GM20000 (cell line): ENCODE results near the gene REV3L.

Source experiments
- DNase-seq: peaks from one replicate; pipeline ENCODE4 v3.0.0; 2012; ENCODE audit warnings: low spot score
- TF ChIP-seq, protein P1 (sequence below): IDR thresholded peaks from 2 replicates; pipeline ENCODE4 v1.5.1; 2012; ENCODE audit warnings: mild to moderate bottlenecking, control low read depth; ENCODE audit errors: extremely low read depth, missing control alignments

The REV3L gene

DNA sequence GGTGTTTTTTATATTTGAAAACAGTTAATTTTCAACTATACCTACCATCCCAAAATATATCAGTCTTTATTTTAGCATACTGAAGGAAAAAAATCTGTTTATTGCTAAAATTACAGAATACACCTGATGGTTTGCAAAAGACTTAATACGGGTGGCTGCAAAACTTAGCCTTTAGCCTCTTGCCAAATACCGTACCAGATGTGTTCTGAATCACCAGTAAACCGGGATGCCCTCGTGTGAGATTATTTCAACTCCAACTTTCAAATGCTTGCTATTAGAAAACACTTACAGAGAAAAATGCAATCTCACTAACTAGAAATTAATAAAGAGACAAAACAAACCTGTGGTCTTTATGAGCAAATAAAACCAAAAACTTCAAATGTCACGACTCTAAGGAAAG is 36.0 kb downstream of the REV3L start:
- DNase-seq = no peak
- TF ChIP-seq, protein P1, sequence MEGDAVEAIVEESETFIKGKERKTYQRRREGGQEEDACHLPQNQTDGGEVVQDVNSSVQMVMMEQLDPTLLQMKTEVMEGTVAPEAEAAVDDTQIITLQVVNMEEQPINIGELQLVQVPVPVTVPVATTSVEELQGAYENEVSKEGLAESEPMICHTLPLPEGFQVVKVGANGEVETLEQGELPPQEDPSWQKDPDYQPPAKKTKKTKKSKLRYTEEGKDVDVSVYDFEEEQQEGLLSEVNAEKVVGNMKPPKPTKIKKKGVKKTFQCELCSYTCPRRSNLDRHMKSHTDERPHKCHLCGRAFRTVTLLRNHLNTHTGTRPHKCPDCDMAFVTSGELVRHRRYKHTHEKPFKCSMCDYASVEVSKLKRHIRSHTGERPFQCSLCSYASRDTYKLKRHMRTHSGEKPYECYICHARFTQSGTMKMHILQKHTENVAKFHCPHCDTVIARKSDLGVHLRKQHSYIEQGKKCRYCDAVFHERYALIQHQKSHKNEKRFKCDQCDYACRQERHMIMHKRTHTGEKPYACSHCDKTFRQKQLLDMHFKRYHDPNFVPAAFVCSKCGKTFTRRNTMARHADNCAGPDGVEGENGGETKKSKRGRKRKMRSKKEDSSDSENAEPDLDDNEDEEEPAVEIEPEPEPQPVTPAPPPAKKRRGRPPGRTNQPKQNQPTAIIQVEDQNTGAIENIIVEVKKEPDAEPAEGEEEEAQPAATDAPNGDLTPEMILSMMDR = no peak

- no peak for DNase-seq
- TF ChIP-seq, protein P1 = no peak
Observed at GRCh38 chr6:111445861-111446267, 37.2 kb downstream of the REV3L start.

DNA sequence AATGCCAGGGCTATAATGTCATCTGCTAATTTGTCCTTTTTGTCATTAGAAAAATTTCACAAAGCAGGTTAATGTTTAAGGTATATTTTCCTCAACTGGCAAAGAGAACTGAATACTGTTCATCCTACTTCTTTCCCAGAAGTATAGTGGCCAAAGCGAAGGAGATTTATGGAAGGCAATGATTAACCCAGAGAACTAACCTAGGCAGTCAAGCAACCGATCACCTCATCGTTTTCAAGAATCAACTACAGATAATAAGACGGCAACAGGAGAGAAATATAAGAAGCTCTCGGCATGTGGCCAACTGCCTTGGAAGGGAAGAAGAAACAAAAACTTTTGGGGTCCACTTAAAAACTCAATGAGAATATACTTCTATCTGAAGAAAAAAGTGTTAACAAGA is 38.2 kb downstream of the REV3L start:
- TF ChIP-seq, protein P1 = no peak
- DNase-seq = no peak

- TF ChIP-seq, protein P1 = no peak
- DNase-seq = no peak
Observed at GRCh38 chr6:111441678-111442243, 41.3 kb downstream of the REV3L start.

GRCh38 chr6:111439171-111439570 is 43.8 kb downstream of the REV3L start:
- no peak for DNase-seq
- TF ChIP-seq, protein P1 = no peak

DNA sequence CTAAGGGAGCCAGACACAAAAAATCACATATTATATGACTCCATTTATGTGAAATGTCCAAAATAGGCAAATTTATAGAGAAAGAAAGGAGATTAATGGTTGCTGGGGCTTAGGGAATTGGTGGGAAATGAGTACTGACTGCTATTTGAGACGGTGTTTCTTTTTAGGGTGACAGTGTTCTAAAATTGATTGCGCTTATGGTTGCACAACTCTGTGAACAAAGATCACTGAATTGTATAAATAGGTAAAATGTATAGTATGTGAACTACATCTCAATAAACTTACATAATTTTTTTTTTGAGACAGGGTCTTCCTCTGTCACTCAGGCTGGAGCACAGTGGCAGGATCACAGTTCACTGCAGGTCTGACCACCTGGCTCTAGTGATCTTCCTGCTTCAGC is 45.4 kb downstream of the REV3L start:
- TF ChIP-seq, protein P1 = no peak
- no peak for DNase-seq

- TF ChIP-seq, protein P1 = no peak
- DNase-seq = no peak
Observed at GRCh38 chr6:111432511-111432910, 50.5 kb downstream of the REV3L start.
